DND-41 (cell line): ENCODE data around the gene ADAMTS13.

Experiments
- ATAC-seq: fragments of 200-7000 bp; cut with Tn5 transposase; 3 replicates; pipeline ENCODE4 v1.9.1; 2021; ENCODE audit warnings: low read depth; ENCODE audit not compliant: insufficient read depth
- DNase-seq: peaks from one replicate; pipeline ENCODE4 v3.0.0-alpha.2; 2020
- H2AFZ ChIP-seq: 2 replicates; pipeline ENCODE4 v1.6.0; 2012; ENCODE audit warnings: low read depth, low read length
- H3K27ac ChIP-seq: 2 replicates; pipeline ENCODE4 v1.5.1; 2012; ENCODE audit warnings: low read length, inconsistent platforms
- H3K27me3 ChIP-seq: fragments of 200-600 bp; sonication (generic); 2 replicates; pipeline ENCODE4 v1.6.0; 2012; ENCODE audit warnings: low read length, mild to moderate bottlenecking, inconsistent platforms; ENCODE audit not compliant: insufficient read depth, poor library complexity
- H3K36me3 ChIP-seq: 2 replicates; pipeline ENCODE4 v1.5.1; 2012; ENCODE audit warnings: low read length, inconsistent platforms; ENCODE audit not compliant: insufficient read depth
- H3K4me1 ChIP-seq: 2 replicates; pipeline ENCODE4 v1.5.1; 2012; ENCODE audit warnings: mild to moderate bottlenecking, low read length; ENCODE audit not compliant: insufficient read depth
- H3K4me2 ChIP-seq: 2 replicates; pipeline ENCODE4 v1.6.0; 2012; ENCODE audit warnings: mild to moderate bottlenecking, moderate library complexity, low read length, inconsistent platforms; ENCODE audit not compliant: insufficient read depth
- H3K4me3 ChIP-seq, 2 experiments: fragments of 200-600 bp in 1 of 2; shearing (Covaris generic) in 1 of 2; 2 replicates each; pipeline ENCODE4 v1.5.1; 2012 to 2016; ENCODE audit warnings: inconsistent platforms in 2 of 2, low read length in 2 of 2, mild to moderate bottlenecking in 2 of 2, low read depth in 1 of 2, moderate library complexity in 1 of 2
- H3K79me2 ChIP-seq: 2 replicates; pipeline ENCODE4 v1.6.0; 2012; ENCODE audit warnings: low read length, inconsistent platforms; ENCODE audit not compliant: insufficient read depth
- H3K9ac ChIP-seq: 2 replicates; pipeline ENCODE4 v1.6.0; 2012; ENCODE audit warnings: low read depth, mild to moderate bottlenecking, inconsistent platforms, low read length, moderate library complexity
- H3K9me3 ChIP-seq: 2 replicates; pipeline ENCODE4 v1.5.1; 2012; ENCODE audit warnings: low read length, moderate library complexity, mild to moderate bottlenecking, inconsistent platforms; ENCODE audit not compliant: insufficient read depth, severe bottlenecking
- H4K20me1 ChIP-seq: 2 replicates; pipeline ENCODE4 v1.6.0; 2012; ENCODE audit warnings: low read length; ENCODE audit not compliant: insufficient read depth
- CTCF ChIP-seq: IDR thresholded peaks from 2 replicates; pipeline ENCODE4 v1.5.1; 2012; ENCODE audit warnings: borderline replicate concordance, low read length, moderate library complexity, mild to moderate bottlenecking; ENCODE audit not compliant: poor library complexity, severe bottlenecking; ENCODE audit errors: extremely low read depth
- EZH2 ChIP-seq: IDR thresholded peaks from 3 replicates; pipeline ENCODE4 v1.6.1; 2012; ENCODE audit warnings: borderline replicate concordance, low read depth, mild to moderate bottlenecking, moderate library complexity, low read length, inconsistent platforms; ENCODE audit not compliant: severe bottlenecking

ADAMTS13 gene

GRCh38 chr9:133490865-133491655 is 68.9 kb downstream of the ADAMTS13 start:
- ATAC-seq, result no peak
- no peak overlapping the region for H3K4me3 ChIP-seq
- no peaks in the 10 kb centered on the region for H3K27me3 ChIP-seq
- no peak overlapping the region for H3K9ac ChIP-seq
- TF ChIP-seq CTCF (no peak), EZH2 (no peak)
- no peaks in the 10 kb centered on the region for H3K36me3 ChIP-seq
- H4K20me1 ChIP-seq, result no peaks in the 10 kb centered on the region
- no peaks in the 10 kb centered on the region for H3K9me3 ChIP-seq
- no peak overlapping the region for H3K4me2 ChIP-seq
- no peak overlapping the region for H2AFZ ChIP-seq
- no peaks in the 10 kb centered on the region for H3K79me2 ChIP-seq
- H3K4me1 ChIP-seq, result peaks cover 2% of the 10 kb centered on the region
- H3K27ac ChIP-seq, result no peak overlapping the region
- no peak for DNase-seq

- H3K27me3 ChIP-seq, result no peaks in the 10 kb centered on the region
Measured at GRCh38 chr9:133491656-133491925, 69.4 kb downstream of the ADAMTS13 start.

GRCh38 chr9:133492061-133493021 is 70.2 kb downstream of the ADAMTS13 start:
- Histone ChIP-seq H3K27ac (no peak overlapping the region), H3K36me3 (no peaks in the 10 kb centered on the region), H3K9me3 (no peaks in the 10 kb centered on the region), H3K9ac (no peak overlapping the region), H3K79me2 (no peaks in the 10 kb centered on the region), H2AFZ (no peak overlapping the region), H3K4me3 (no peak overlapping the region), H3K4me1 (no peaks in the 10 kb centered on the region), H3K27me3 (no peaks in the 10 kb centered on the region), H4K20me1 (no peaks in the 10 kb centered on the region), H3K4me2 (no peak overlapping the region)
- DNase-seq (no peak), ATAC-seq (no peak)
- TF ChIP-seq EZH2 (no peak), CTCF (no peak)

More at GRCh38 chr9:133491656-133491925, 69.4 kb downstream of the ADAMTS13 start:
- H3K9ac ChIP-seq, result no peak overlapping the region
- H3K4me2 ChIP-seq, result no peak overlapping the region
- TF ChIP-seq CTCF (no peak), EZH2 (no peak)
- H3K4me1 ChIP-seq, result no peaks in the 10 kb centered on the region
- H3K27ac ChIP-seq, result no peak overlapping the region
- no peaks in the 10 kb centered on the region for H3K9me3 ChIP-seq
- no peak overlapping the region for H3K4me3 ChIP-seq
- H3K36me3 ChIP-seq, result no peaks in the 10 kb centered on the region
- no peak for ATAC-seq
- no peak overlapping the region for H2AFZ ChIP-seq
- DNase-seq, result no peak
- H3K79me2 ChIP-seq, result no peaks in the 10 kb centered on the region
- H4K20me1 ChIP-seq, result no peaks in the 10 kb centered on the region
